Immature natural killer cell (primary cell): Measurements from ENCODE around the gene GRHL3. TPM values are rescaled to one million over a fixed set of nuclear protein-coding genes. Genes with fewer than 3 reads are reported as not detected.
"Not testable (repeated sequence)": the region's sequence is repeated elsewhere in the genome, so short reads cannot be mapped to it uniquely, and the experiment has no call there.

Experiments used
- DNase-seq, 3 donors: peaks; one replicate each; pipeline ENCODE4 v3.0.0; 2022; ENCODE audit warnings: mixed read lengths in 1 of 3
- H3K27ac Mint-ChIP-seq, 6 donors: one replicate each; pipeline ENCODE4 v1.8.0; 2020; ENCODE audit warnings: mixed read lengths in 6 of 6, mild to moderate bottlenecking in 5 of 6, inconsistent platforms in 4 of 6, moderate library complexity in 3 of 6
- H3K27me3 Mint-ChIP-seq, 3 donors: one replicate each; pipeline ENCODE4 v1.8.0; 2020 to 2021; ENCODE audit warnings: low read depth in 3 of 3, mild to moderate bottlenecking in 3 of 3, mixed read lengths in 3 of 3, moderate library complexity in 3 of 3, inconsistent platforms in 1 of 3
- H3K36me3 Mint-ChIP-seq, 3 donors: one replicate each; pipeline ENCODE4 v1.8.0; 2020; ENCODE audit warnings: mixed read lengths in 3 of 3, inconsistent platforms in 2 of 3, mild to moderate bottlenecking in 2 of 3
- H3K4me1 Mint-ChIP-seq, 2 donors: one replicate each; pipeline ENCODE4 v1.8.0; 2020; ENCODE audit warnings: inconsistent platforms in 2 of 2, mild to moderate bottlenecking in 2 of 2, mixed read lengths in 2 of 2, moderate library complexity in 1 of 2
- H3K4me3 Mint-ChIP-seq, 5 donors: one replicate each; pipeline ENCODE4 v1.8.0; 2020; ENCODE audit warnings: mild to moderate bottlenecking in 5 of 5, mixed read lengths in 5 of 5, inconsistent platforms in 3 of 5, moderate library complexity in 3 of 5
- H3K9me3 Mint-ChIP-seq, 6 donors: one replicate each; pipeline ENCODE4 v1.8.0; 2020; ENCODE audit warnings: mild to moderate bottlenecking in 6 of 6, mixed read lengths in 6 of 6, inconsistent platforms in 4 of 6, moderate library complexity in 3 of 6
- polyA plus RNA-seq, 3 donors: library from polyadenylated mRNA; unstranded; fragments of 300-500 nt; fragmentation: Illumina TruSeq; gene quantifications; one replicate each; pipeline ENCODE4 v1.2.3, GENCODE V29; 2021

GRHL3 gene
- polyA plus RNA-seq, 3 donors from 2014 or later = not detected

- Mint-ChIP-seq H3K9me3 (no peaks in the 10 kb centered on the region), H3K36me3 (no peaks in the 10 kb centered on the region), H3K27me3 (peaks cover 0 to 5% (median 1%) of the 10 kb centered on the region in 3 donors), H3K27ac (no peak overlapping the region), H3K4me3 (no peak overlapping the region), H3K4me1 (no peaks in the 10 kb centered on the region)
- DNase-seq = no peak
These were observed 32.7 kb upstream of the GRHL3 start for GRCh38 chr1:24286246-24287010.

- DNase-seq = not testable (repeated sequence)
These were observed 31.4 kb upstream of the GRHL3 start for GRCh38 chr1:24287779-24288178.

GRCh38 chr1:24288479-24288878 lies 30.7 kb upstream of the GRHL3 start:
- DNase-seq = no peak
- H3K4me1 Mint-ChIP-seq = no peaks in the 10 kb centered on the region
- no peak overlapping the region for H3K27ac Mint-ChIP-seq
- H3K4me3 Mint-ChIP-seq = no peak overlapping the region
- H3K9me3 Mint-ChIP-seq = no peaks in the 10 kb centered on the region
- H3K27me3 Mint-ChIP-seq = peaks cover 0 to 8% (median 3%) of the 10 kb centered on the region in 3 donors
- no peaks in the 10 kb centered on the region for H3K36me3 Mint-ChIP-seq

More at GRCh38 chr1:24287779-24288178, 31.4 kb upstream of the GRHL3 start:
- H3K4me3 Mint-ChIP-seq, H3K36me3 Mint-ChIP-seq, H3K27me3 Mint-ChIP-seq, H3K27ac Mint-ChIP-seq, H3K9me3 Mint-ChIP-seq, H3K4me1 Mint-ChIP-seq: not testable (repeated sequence)

DNA sequence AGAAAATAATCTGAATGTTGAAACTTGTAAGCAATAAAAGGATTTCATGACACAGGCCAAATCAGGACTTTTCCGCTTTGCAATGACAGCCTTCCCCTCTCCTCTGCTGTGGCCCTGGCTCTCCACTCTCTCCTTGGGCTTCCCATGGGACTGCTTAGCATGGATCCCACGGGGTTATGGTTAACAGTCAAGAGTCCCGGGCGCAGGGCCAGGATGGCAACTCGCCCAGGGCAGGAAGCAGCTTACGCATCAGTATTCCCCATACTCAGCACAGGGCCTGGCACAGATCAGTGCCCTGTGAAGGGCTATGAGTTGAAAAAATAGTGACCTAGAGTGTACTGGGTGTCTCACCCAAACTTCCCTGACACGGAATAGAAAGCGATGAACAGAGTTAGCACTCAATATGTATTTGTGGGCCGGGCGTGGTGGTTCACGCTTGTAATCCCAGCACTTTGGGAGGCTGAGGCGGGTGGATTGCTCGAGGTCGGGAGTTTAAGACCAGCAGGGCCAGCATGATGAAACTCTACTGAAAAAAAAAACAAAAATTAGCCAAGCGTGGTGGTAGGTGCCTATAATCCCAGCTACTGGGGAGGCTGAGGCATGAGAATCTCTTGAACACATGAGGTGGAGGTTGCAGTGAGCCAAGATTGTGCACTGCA lies 29.1 kb upstream of the GRHL3 start:
- no peaks in the 10 kb centered on the region for H3K4me1 Mint-ChIP-seq
- H3K4me3 Mint-ChIP-seq = no peak overlapping the region
- no peaks in the 10 kb centered on the region for H3K9me3 Mint-ChIP-seq
- no peak for DNase-seq
- H3K36me3 Mint-ChIP-seq = no peaks in the 10 kb centered on the region
- H3K27ac Mint-ChIP-seq = no peak overlapping the region
- peaks cover 4 to 8% (median 5%) of the 10 kb centered on the region in 3 donors for H3K27me3 Mint-ChIP-seq

- Mint-ChIP-seq H3K4me3 (no peak overlapping the region), H3K4me1 (no peaks in the 10 kb centered on the region), H3K9me3 (no peaks in the 10 kb centered on the region), H3K27ac (peak overlapping the region in 1 of 6 donors; percentile 59), H3K27me3 (peaks cover 3 to 10% (median 4%) of the 10 kb centered on the region in 3 donors), H3K36me3 (no peaks in the 10 kb centered on the region)
- no peak for DNase-seq
These were observed 28.1 kb upstream of the GRHL3 start for GRCh38 chr1:24290933-24291487.

DNA sequence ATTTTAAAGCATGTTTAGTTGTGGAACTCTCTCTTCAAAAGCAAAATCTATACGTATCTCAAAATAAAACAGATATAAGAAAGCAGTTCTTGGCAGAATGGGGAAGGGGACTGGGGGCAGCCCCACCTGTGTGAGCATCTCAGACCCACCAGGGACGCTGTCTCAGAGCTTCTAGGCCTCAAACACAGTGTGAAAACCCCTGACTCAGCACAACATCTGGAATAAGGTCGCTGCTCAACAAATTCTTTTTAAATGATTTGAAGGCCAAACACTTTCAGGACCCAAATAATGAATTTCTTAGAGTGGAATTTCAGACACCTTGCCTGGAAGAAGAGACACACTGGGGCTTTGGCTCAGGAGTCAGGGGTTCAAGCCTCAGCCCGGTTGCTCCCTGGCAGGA lies 27.1 kb upstream of the GRHL3 start:
- no peak for DNase-seq
- H3K27me3 Mint-ChIP-seq = peaks cover 4 to 10% (median 5%) of the 10 kb centered on the region in 3 donors
- no peaks in the 10 kb centered on the region for H3K4me1 Mint-ChIP-seq
- no peak overlapping the region for H3K4me3 Mint-ChIP-seq
- H3K27ac Mint-ChIP-seq = no peak overlapping the region
- no peaks in the 10 kb centered on the region for H3K9me3 Mint-ChIP-seq
- no peaks in the 10 kb centered on the region for H3K36me3 Mint-ChIP-seq

DNA sequence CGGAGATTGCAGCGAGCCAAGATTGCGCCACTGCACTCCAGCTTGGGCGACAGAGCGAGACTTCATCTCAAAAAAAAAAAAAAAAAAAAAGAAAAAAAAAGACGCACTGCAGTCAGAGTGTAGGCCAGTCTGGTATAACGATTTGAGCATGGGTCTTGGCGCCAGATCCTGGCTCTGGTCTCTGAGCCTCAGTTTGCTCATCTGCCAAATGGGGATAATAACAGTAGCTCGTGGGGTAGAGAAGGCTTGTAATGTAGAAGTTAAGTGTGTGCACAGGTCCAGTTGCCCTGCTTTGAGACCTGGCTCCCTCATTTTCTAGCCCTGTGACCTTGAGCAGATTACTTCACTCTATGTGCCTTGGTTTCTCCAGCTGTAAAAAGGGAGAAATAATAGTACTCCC lies 26.3 kb upstream of the GRHL3 start:
- Mint-ChIP-seq H3K27me3 (peaks cover 4 to 10% (median 5%) of the 10 kb centered on the region in 3 donors), H3K9me3 (no peaks in the 10 kb centered on the region), H3K4me3 (no peak overlapping the region), H3K4me1 (no peaks in the 10 kb centered on the region), H3K27ac (no peak overlapping the region), H3K36me3 (no peaks in the 10 kb centered on the region)
- DNase-seq = no peak

- DNase-seq = no peak
- H3K4me1 Mint-ChIP-seq = no peaks in the 10 kb centered on the region
- no peaks in the 10 kb centered on the region for H3K36me3 Mint-ChIP-seq
- no peaks in the 10 kb centered on the region for H3K9me3 Mint-ChIP-seq
- no peak overlapping the region for H3K27ac Mint-ChIP-seq
- H3K4me3 Mint-ChIP-seq = no peak overlapping the region
- peaks cover 5 to 10% (median 7%) of the 10 kb centered on the region in 3 donors for H3K27me3 Mint-ChIP-seq
These were observed 25.5 kb upstream of the GRHL3 start for GRCh38 chr1:24293392-24294227.

GRCh38 chr1:24294228-24294672 lies 24.9 kb upstream of the GRHL3 start:
- Mint-ChIP-seq H3K4me1 (no peaks in the 10 kb centered on the region), H3K36me3 (no peaks in the 10 kb centered on the region), H3K27me3 (peaks cover 5 to 10% (median 8%) of the 10 kb centered on the region in 3 donors), H3K27ac (no peak overlapping the region), H3K4me3 (no peak overlapping the region), H3K9me3 (no peaks in the 10 kb centered on the region)
- no peak for DNase-seq

DNA sequence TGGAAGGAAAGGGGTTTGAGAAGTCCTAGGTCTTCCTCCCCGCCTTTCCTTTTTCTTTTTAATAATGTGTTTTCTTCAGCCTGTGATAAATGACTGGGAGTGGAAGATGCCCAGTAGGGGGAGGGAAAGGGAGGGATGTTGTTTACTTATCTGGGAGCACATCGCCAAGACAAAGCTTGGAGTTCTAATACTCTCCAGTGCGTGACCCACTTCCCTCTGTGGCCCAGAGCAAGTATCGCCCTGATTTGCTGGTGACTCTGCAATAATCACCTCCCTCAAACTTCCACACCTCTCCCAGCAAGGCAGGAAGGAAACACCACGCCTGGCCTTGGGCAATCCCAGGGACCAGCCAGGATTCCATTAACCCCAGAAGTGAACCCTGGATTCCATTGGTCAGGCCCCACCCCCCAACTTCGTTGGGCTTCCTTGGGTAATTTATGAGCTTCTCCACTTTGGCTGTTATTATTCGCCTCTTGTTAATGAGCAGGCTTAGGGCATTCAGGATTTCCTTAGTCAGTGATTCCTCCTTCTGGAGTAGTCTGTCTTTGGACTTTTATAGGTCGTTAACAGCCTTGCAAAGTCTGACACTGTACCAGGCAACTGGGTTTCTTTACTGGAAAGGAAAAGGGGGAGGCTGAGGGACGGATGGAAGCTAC lies 24.3 kb upstream of the GRHL3 start:
- Mint-ChIP-seq H3K36me3 (no peaks in the 10 kb centered on the region), H3K9me3 (no peaks in the 10 kb centered on the region), H3K4me1 (no peaks in the 10 kb centered on the region), H3K27ac (no peak overlapping the region), H3K27me3 (peaks cover 6 to 10% (median 8%) of the 10 kb centered on the region in 3 donors), H3K4me3 (no peak overlapping the region)
- DNase-seq = no peak

DNA sequence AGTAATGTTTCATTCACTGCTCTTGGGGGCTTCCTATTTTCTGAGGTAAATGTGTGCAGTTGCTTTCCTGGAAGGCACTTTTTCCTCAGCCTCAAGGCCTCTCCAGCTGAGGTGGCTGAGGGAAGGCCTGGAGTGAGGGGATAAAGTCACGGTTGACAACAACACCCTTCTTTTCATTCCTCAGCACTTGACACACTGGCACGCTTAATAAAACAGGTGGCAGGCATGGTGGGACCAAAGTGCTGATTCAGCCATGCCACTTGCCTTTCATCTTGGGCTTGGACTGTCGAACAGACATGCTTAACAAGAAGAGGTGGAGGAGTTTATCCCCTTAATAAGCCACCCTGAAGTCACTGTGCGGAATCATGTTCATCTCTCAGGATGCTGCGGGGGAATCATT lies 23.6 kb upstream of the GRHL3 start:
- no peaks in the 10 kb centered on the region for H3K36me3 Mint-ChIP-seq
- DNase-seq = no peak
- no peaks in the 10 kb centered on the region for H3K9me3 Mint-ChIP-seq
- no peaks in the 10 kb centered on the region for H3K4me1 Mint-ChIP-seq
- no peak overlapping the region for H3K4me3 Mint-ChIP-seq
- H3K27ac Mint-ChIP-seq = no peak overlapping the region
- H3K27me3 Mint-ChIP-seq = peaks cover 6 to 10% (median 8%) of the 10 kb centered on the region in 3 donors

DNA sequence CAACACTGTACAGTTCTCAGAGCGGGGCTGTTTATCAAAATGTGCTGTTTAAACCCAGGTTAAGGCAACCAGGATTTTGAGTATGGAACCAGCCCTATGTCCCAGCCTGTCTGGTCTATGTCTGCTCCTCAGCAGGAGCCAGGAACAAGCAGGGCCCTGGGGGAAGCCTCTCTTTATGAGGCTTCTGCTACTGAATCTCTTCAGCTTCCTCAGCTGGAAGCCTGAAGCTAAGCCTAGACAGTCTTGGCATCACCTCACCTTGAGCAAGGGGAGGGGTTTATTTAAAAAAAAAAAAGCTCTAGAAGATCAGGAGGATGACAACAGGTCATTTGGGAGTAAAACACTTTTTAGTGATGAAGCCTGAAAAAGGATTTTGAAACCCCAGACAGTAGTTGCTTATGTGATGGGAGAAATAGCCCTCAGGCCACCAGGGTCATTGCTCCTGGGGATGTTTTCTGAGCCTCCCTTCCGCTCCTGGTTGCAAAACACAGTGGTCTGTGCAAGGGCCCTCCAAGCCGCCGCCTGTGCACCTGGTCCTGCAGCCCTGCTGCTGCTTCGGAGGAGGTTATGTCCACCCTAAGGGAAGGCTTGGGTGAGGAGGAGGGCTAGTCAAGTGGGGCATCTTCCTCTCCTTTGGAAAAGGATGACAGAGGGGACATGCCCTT lies 21.8 kb upstream of the GRHL3 start:
- no peak overlapping the region for H3K27ac Mint-ChIP-seq
- no peaks in the 10 kb centered on the region for H3K36me3 Mint-ChIP-seq
- H3K4me3 Mint-ChIP-seq = no peak overlapping the region
- peaks cover 2 to 13% (median 6%) of the 10 kb centered on the region in 3 donors for H3K27me3 Mint-ChIP-seq
- H3K9me3 Mint-ChIP-seq = no peaks in the 10 kb centered on the region
- DNase-seq = no peak
- no peaks in the 10 kb centered on the region for H3K4me1 Mint-ChIP-seq

DNA sequence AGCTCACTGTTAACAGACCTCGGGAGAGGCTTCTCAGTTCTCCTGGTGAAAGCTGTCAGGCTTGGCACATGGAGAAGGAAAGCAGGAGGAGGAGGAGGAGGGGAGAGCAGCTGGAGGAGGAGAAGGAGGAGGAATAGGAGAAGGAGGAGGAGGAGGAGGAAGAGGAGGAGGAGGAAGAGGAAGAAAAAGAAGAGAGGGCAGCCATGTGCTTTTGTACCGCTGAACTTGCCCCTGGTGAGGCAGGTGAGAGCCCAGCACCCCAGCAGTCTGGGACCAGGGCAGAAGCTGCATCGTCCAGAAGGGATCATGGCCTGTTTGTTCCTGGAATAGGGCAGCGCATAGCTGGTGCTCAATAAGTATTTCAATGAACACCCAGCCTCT lies 21.3 kb upstream of the GRHL3 start:
- Mint-ChIP-seq H3K27me3 (peaks cover 2 to 13% (median 6%) of the 10 kb centered on the region in 3 donors), H3K27ac (no peak overlapping the region), H3K4me1 (no peaks in the 10 kb centered on the region), H3K9me3 (no peaks in the 10 kb centered on the region), H3K4me3 (no peak overlapping the region), H3K36me3 (no peaks in the 10 kb centered on the region)
- DNase-seq = no peak
